Lower leg skin (tissue), 4 donors: ENCODE results near the gene THAP10. TPM values are rescaled to one million over a fixed set of nuclear protein-coding genes. Genes with fewer than 3 reads are reported as not detected.
"Not testable (repeated sequence)": the region's sequence is repeated elsewhere in the genome, so short reads cannot be mapped to it uniquely, and the experiment has no call there.

ENCODE experiments used
- DNase-seq, 2 donors: peaks; one replicate each; pipeline ENCODE4 v3.0.0-alpha.2; 2019; ENCODE audit warnings: low spot score in 2 of 2
- H3K4me3 ChIP-seq: fragments of 200-600 bp; sonication (generic); 2 replicates; pipeline ENCODE4 v1.5.1; 2017; ENCODE audit warnings: mild to moderate bottlenecking, low read depth; ENCODE audit not compliant: poor library complexity, severe bottlenecking
- POLR2A ChIP-seq, 2 donors: fragments of 450-650 bp; IDR thresholded peaks; one replicate each; pipeline ENCODE4 v1.6.1; 2016 to 2017; ENCODE audit warnings: antibody characterized with exemption in 2 of 2, mild to moderate bottlenecking in 1 of 2, moderate library complexity in 1 of 2
- WGBS, 2 donors: methylation state at CpG; one replicate each; pipeline ENCODE4 v1.1.5; 2018; 5-methylcytosine and 5-hydroxymethylcytosine counted together
- intact Hi-C: fragments of 100-400 bp; cut with DNase I; formaldehyde crosslinking; loops from one replicate; pipeline ENCODE4 v1.15.0; 2023; ENCODE audit warnings: low total_unique reads
- total RNA-seq, 4 donors: library from RNA; depleted of rRNA; stranded (reverse); fragments of >200 nt; gene quantifications; one replicate each; pipeline ENCODE4 v1.1.0, GENCODE V29; 2016
- TF ChIP-seq, protein P1 (sequence below), 3 donors: fragments of 450-650 bp; IDR thresholded peaks; one replicate each; pipeline ENCODE4 v1.5.1; 2016; ENCODE audit warnings: antibody characterized with exemption in 3 of 3, mild to moderate bottlenecking in 3 of 3, moderate library complexity in 2 of 3

The THAP10 gene
- total RNA-seq, 4 donors from 2014 or later = 2.0 to 4.5 (median 2.9) TPM

DNA sequence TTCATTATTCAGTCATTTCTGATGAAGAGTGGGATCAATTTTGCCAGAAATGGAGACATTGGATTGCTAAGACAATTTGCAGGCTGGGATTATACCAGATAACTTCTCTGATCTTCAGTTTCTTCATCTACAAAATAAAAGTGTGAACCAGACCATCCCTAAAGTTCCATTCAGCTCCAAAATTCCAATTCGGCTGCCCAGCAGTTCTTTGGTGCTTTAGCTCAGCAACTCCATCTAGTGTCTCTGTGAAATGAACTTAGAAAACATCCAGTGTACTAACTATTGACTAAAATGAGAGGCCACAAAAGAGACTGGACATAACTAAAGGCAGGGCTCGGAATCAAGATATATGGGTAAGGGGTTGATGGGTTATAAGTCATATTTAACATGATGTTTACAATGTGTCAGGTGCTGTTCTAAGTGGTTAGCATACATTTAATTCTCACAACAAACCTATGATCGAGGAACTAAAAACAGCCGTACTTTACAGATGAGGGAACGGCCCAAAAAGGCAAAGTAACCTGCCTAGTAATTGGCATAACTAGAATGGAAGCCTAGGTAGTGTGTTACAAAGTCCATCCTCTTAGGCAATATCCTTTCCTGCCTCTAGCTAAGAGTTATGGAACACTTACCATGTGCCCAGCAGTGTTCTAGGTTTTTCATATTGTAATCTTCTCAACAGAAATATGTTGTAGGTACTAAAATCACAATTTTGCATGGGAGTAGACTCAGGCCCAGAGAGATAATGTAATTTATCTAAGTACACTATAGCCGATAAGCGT lies 17.0 kb downstream of the THAP10 start:
- no peak for DNase-seq
- no peak overlapping the region for H3K4me3 ChIP-seq
- intact Hi-C loops = no loop called here
- 78 to 81% methylated on average over 7 of the region's 7 CpGs for WGBS, 2 donors
- no peak for TF ChIP-seq POLR2A (IDR thresholded peaks at IDR 0.05)
- TF ChIP-seq, protein P1, sequence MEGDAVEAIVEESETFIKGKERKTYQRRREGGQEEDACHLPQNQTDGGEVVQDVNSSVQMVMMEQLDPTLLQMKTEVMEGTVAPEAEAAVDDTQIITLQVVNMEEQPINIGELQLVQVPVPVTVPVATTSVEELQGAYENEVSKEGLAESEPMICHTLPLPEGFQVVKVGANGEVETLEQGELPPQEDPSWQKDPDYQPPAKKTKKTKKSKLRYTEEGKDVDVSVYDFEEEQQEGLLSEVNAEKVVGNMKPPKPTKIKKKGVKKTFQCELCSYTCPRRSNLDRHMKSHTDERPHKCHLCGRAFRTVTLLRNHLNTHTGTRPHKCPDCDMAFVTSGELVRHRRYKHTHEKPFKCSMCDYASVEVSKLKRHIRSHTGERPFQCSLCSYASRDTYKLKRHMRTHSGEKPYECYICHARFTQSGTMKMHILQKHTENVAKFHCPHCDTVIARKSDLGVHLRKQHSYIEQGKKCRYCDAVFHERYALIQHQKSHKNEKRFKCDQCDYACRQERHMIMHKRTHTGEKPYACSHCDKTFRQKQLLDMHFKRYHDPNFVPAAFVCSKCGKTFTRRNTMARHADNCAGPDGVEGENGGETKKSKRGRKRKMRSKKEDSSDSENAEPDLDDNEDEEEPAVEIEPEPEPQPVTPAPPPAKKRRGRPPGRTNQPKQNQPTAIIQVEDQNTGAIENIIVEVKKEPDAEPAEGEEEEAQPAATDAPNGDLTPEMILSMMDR (IDR thresholded peaks at IDR 0.05) = no peak

DNA sequence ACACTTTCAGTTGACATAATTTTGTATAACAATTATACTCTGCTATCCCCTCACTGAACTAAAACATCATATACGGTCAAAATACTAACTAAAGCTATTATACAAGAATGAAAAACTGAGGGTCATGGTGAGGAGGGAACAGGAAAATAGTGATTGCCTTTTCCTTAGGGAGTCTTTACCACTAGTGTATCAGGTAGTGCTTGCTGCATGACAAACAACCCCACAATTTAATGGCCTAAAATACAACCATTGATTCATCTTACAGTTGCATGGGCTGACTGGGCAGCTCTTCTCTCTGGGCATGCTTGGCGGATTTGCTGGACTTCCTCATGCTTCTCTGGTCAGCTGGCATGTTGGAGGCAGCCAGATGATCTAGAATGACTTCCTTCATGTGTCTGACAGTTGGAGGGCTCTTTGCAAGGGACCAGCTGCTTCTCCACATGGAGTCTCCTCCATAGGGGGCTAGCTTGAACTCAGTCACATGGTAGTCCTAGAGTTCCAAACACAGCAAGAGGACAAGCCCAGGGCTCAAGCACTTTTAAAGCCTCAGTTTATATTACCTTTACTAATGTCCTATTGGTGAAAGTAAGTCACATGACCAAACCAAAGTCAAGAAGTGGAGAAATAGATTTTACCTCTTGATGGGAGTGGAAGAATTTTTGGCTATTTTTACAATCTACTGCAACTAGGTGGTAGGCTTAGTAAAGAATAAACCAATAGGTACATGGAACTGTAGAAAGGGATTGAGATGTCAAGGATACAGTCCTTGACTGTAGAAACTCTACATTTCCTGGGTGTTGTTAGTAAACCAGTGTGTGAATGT lies 18.8 kb downstream of the THAP10 start:
- TF ChIP-seq POLR2A (IDR thresholded peaks at IDR 0.05) = no peak
- no peak for DNase-seq
- WGBS, 2 donors = 86 to 88% methylated on average over 2 of the region's 2 CpGs
- no peak overlapping the region for H3K4me3 ChIP-seq
- intact Hi-C loops = no loop called here

DNA sequence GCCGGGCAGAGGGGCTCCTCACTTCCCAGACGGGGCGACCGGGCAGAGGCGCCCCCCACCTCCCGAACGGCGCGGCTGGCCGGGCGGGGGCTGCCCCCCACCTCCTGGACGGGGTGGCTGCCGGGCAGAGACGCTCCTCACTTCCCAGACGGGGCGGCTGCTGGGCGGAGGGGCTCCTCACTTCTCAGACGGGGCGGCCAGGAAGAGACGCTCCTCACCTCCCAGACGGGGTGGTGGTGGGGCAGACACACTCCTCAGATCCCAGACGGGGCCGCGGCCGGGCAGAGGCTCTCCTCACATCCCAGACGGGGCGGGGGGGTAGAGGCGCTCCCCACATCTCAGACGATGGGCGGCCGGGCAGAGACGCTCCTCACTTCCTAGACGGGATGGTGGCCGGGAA lies 20.7 kb downstream of the THAP10 start:
- intact Hi-C loops, H3K4me3 ChIP-seq, DNase-seq: not testable (repeated sequence)
- WGBS, 2 donors = 98 to 99% methylated on average over 19 to 23 of the region's 34 CpGs

DNA sequence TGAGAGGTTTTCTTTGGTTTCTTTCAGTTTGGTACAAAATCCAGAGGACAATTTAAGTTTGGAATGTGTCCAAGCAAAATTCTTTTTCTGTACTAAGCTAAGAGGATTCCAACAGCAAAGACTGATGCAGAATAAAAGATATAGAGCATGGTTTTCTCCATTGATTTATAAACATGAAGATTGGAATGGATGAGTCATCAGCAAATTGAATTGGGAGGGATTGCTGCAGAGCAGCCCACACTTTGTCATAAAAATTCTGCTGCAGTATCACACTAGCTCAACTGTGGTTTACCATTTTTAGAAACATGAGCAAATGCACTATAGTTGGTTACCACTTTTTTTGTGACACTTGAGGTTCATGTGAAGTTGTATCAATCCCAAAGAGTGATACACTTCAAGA lies 22.2 kb downstream of the THAP10 start:
- TF ChIP-seq, protein P1 (IDR thresholded peaks at IDR 0.05) = no peak
- no peak for TF ChIP-seq POLR2A (IDR thresholded peaks at IDR 0.05)
- no peak for DNase-seq
- no peak overlapping the region for H3K4me3 ChIP-seq
- intact Hi-C loops = no loop called here

DNA sequence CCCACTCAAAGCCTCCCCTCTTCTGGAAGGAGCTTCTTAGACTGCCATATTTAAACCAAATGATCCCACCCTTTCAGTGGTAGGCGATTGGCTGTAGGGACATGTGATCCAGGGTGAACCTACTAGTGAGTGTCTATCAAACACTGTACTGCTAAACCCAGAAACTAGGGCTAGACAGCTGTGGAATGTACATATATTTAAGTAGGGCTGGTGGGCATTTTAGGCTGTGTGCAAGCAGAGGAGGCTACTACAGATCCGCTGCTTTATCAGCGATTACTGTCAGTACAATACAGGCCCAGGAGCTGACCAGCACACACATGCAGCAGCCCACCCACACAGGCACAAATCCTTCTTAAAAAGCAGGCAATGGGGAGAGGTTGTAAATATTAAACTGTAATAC lies 22.9 kb downstream of the THAP10 start:
- H3K4me3 ChIP-seq = no peak overlapping the region
- 82% methylated on average over 3 of the region's 3 CpGs for WGBS, 2 donors
- no peak for TF ChIP-seq POLR2A (IDR thresholded peaks at IDR 0.05)
- TF ChIP-seq, protein P1 (IDR thresholded peaks at IDR 0.05) = no peak
- intact Hi-C loops = no loop called here
- DNase-seq = no peak

DNA sequence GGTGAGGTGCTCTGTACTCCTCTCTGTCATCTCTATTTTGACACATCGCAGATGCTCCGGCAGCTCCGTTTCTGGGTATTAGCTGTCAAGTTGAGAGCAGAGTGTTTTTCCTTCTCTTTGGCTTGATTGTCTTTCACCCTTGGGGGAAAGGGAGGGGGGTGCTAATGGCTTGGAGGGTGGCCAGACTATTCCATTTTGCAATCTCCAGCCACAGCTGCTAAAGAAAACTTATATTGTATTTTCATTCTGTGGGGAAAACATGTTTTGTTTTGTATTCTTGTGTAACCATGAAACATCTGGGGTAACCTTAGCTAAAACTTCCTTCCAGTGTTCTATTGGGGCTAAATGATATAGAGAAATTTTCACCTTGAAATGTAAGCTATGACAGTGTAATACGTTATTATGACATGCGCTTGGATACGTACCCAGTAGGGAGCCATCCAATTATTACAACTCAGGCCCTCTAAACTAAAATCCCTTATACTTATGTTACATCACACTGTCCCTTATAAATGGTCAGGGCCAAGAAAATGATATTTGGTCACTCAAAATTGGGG lies 24.2 kb downstream of the THAP10 start:
- H3K4me3 ChIP-seq = no peak overlapping the region
- TF ChIP-seq, protein P1 (IDR thresholded peaks at IDR 0.05) = no peak
- no peak for TF ChIP-seq POLR2A (IDR thresholded peaks at IDR 0.05)
- no peak for DNase-seq
- intact Hi-C loops = no loop called here
- 34 to 38% methylated on average over 6 of the region's 6 CpGs for WGBS, 2 donors
